Transverse colon (tissue), 4 donors: ENCODE results near the gene LEUTX.

Source experiments
- EP300 ChIP-seq: sonication (generic); formaldehyde crosslinking; IDR thresholded peaks from one replicate; pipeline ENCODE4 v1.6.1; 2017; ENCODE audit warnings: antibody characterized with exemption, low read depth
- POLR2A ChIP-seq: fragments of 450-650 bp; IDR thresholded peaks from one replicate; pipeline ENCODE4 v1.6.1; 2016; ENCODE audit warnings: antibody characterized with exemption, mild to moderate bottlenecking, moderate library complexity
- POLR2AphosphoS5 ChIP-seq, 3 donors: sonication (generic); formaldehyde crosslinking; IDR thresholded peaks; one replicate each; pipeline ENCODE4 v1.6.1; 2016; ENCODE audit warnings: antibody characterized with exemption in 3 of 3
- TF ChIP-seq, protein P1 (sequence below), 5 experiments: fragments of 200-600 bp in 3 of 5; fragments of 450-650 bp in 2 of 5; sonication (generic) in 3 of 5; IDR thresholded peaks; 1 replicate in 2 of 5; 2 replicates in 3 of 5; pipeline ENCODE4 v1.5.1; 2016 to 2017; ENCODE audit warnings: antibody characterized with exemption in 5 of 5, inconsistent platforms in 3 of 5, mild to moderate bottlenecking in 2 of 5, moderate library complexity in 1 of 5

GRCh38 chr19:39832341-39833083, 53.9 kb downstream of the LEUTX start:
- TF ChIP-seq, protein P1, sequence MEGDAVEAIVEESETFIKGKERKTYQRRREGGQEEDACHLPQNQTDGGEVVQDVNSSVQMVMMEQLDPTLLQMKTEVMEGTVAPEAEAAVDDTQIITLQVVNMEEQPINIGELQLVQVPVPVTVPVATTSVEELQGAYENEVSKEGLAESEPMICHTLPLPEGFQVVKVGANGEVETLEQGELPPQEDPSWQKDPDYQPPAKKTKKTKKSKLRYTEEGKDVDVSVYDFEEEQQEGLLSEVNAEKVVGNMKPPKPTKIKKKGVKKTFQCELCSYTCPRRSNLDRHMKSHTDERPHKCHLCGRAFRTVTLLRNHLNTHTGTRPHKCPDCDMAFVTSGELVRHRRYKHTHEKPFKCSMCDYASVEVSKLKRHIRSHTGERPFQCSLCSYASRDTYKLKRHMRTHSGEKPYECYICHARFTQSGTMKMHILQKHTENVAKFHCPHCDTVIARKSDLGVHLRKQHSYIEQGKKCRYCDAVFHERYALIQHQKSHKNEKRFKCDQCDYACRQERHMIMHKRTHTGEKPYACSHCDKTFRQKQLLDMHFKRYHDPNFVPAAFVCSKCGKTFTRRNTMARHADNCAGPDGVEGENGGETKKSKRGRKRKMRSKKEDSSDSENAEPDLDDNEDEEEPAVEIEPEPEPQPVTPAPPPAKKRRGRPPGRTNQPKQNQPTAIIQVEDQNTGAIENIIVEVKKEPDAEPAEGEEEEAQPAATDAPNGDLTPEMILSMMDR (IDR thresholded peaks at IDR 0.05), result no peak
- TF ChIP-seq POLR2A (no peak), POLR2AphosphoS5 (IDR thresholded peaks at IDR 0.05) (no peak), EP300 (no peak)
